Stimulated activated CD4-positive, alpha-beta T cell treated with anti-CD3 and anti-CD28 coated beads, Interleukin-15, amount 100 ng/mL, for 24 hours (primary cell): Measurements from ENCODE around the gene ARHGAP24.
"Not testable (repeated sequence)": the region's sequence is repeated elsewhere in the genome, so short reads cannot be mapped to it uniquely, and the experiment has no call there.

Source experiments
- DNase-seq: peaks from one replicate; pipeline ENCODE4 v3.0.0-alpha.2; 2020

ARHGAP24 gene

GRCh38 chr4:85784348-85784747 lies 309.4 kb downstream of the ARHGAP24 start:
- DNase-seq: no peak

DNA sequence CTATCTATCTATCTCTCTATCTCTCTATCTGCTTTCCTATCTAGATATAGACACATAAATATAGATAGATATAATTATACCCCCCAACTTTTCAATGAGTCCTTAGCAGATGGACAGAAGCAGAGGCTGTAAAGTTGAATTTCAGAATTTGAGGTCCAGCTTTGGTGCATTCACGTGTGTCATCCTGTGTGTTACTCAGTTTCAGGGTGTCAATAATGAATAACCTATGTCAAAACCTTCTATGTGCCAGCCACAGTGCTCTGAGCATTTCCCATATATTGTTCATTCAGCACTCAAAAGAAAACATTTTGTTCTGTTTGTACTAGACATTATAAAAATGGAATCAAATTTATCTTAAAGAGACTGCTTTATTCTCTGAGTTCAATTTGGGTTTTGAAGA lies 310.0 kb downstream of the ARHGAP24 start:
- DNase-seq: no peak

- no peak for DNase-seq
These were observed 312.2 kb downstream of the ARHGAP24 start for GRCh38 chr4:85787133-85787532.

DNA sequence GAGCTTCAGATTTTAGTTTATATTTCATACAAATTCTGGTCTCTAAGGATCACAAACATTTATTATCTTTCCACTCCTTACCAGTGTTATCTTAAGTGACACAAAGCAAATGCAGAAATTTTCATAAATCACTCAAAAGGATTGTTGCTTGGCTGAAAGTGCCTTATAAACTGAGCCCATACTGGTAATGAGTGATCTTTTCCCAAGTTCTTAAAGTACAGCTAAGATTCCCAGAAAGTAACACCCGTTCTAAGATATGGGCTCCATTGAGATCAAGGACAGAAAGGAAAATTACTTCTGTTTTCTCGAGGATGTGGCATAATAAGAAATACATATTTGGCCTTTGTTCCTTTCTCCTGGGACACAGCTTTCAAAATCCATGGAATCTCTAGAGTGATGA lies 313.7 kb downstream of the ARHGAP24 start:
- no peak for DNase-seq

DNA sequence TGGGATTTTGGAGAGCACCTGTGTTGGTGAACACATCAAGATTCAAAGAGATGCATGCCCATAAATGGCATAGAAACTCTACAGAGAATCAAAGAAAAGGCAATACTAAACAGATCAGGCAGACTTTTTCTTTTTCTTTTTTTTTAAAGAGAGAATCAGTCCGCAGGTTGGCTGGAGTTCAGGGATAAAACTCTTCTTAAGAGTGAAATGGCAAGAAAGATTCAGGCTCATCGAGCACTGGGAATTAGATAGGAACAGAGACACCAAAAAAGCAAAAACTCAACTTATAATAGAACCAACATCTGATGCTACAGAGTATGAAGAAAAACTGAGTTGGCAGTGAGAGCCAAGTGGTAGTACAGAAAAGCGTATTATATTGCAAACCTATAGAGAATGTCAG lies 314.3 kb downstream of the ARHGAP24 start:
- DNase-seq: no peak

DNA sequence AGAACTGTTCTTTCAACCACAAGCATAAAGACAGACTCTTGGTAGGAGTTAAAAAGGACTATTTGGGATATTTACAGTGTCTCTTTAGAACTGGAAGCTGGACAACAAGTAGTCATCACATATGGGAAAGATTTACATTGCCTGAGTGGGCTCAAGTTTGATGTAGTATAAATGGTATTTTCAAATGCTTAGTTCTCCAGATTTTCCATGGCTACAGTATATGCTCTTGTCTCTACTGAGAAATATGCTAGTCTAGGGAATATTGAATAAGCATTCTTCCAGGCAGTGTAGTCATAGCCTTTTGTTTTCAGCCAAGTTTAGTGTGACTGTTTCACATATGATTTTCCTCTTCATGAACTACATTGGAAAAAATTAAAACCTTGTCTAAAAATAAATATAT lies 315.6 kb downstream of the ARHGAP24 start:
- DNase-seq: no peak

GRCh38 chr4:85792376-85793232 lies 317.7 kb downstream of the ARHGAP24 start:
- DNase-seq: no peak

GRCh38 chr4:85793233-85793585 lies 318.3 kb downstream of the ARHGAP24 start:
- no peak for DNase-seq

DNA sequence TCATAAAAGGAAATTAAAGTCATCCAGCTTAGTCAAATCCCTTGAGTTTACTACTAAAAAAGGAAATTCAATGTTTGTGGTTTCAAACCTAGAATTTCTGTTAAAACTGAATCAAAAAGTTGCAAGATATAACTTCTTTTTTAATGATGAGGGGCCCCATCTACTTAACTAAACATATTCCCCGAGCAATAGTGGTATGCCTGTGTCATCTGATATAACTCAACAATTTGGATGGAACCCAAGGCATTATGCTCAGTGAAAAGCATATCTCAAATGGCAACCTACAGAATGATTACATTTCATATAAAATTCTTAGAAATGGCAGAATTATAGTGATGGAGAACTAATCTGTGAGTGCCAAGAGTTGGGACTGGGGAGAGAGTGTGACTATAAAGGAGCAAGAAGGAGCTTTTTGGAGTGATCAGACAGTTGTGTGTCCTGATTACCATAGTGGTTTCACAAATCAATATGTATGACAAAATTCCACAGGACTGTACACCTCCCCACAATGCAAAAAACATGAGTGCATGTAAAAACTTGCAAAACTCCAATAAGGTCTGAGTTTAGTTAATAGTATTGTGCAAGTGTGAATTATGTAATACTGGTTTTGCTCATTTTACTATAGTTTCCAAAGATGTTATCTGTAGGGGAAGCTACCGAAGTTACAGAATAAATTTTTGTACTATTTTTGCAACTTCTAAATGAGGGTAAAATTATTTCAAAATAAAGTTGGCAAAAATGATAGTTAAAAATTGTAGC lies 323.2 kb downstream of the ARHGAP24 start:
- DNase-seq: no peak

DNA sequence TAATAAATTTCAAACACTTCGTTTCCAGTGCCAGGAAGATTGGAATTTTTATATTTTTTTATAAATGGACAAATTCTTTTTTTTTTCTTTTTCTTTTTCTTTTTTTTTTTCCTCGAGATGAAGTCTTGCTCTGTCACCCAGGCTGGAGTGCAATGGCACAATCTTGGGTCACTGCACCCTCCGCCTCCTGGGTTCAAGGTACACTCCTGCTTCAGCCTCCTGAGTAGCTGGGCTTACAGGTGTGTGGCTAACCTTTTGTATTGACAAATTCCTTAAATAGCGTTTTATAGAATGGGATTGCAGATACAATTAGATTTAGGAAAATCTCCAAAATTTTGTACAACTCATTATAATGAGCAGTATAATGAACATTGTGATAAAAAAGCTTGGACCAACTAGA lies 328.9 kb downstream of the ARHGAP24 start:
- DNase-seq: no peak

GRCh38 chr4:85805891-85806290 lies 330.9 kb downstream of the ARHGAP24 start:
- no peak for DNase-seq

- no peak for DNase-seq
These were observed 331.4 kb downstream of the ARHGAP24 start for GRCh38 chr4:85806334-85806733.

DNA sequence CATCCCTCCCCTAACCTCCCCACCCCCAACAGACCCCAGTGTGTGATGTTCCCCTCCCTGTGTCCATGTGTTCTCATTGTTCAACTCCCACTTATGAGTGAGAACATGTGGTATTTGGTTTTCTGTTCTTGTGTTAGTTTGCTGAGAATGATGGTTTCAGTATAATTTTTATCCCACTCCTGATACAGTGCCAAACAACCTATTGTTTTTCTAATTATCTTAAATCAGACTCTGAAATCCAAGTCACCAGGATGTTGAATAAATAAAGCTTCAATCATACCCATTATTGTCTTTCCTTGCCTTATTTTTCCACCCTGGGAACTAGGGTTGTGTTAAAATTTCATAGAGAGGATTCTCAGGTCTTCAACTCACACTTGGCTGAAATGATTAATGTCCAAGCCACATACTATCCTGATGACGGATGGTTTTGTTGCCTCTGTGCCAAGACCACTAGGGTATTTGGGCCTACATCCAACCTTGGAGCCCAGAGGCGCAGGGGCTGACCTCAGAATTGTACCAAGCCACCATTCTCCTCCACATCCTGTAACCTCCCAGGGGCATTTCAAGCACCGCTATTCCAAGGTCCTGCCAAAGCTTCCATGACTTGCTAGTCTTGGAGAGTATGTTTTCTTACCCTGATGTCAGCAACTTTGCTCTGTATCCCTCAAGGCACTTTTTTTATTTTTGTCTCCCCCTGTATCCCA lies 332.4 kb downstream of the ARHGAP24 start:
- no peak for DNase-seq

GRCh38 chr4:85808104-85808503 lies 333.2 kb downstream of the ARHGAP24 start:
- no peak for DNase-seq

DNA sequence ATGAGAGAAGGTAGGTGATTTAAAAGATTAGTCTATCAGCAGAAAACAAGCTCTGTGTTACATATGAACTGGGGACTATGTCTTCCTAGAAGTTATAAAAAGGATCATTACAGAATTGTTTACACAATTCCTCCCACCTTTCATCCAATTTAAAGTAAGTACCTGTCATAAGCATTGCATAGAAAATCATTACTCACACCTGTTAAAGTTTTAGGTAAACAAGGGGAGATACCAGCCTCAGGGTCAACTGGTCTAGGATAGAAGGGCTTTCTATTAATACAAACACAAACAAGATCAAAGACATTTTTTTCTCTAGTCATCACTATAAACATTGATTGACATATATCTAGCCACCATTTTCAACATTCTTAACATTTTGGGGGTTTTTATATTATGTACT lies 333.9 kb downstream of the ARHGAP24 start:
- no peak for DNase-seq

- no peak for DNase-seq
These were observed 337.8 kb downstream of the ARHGAP24 start for GRCh38 chr4:85812776-85813175.

GRCh38 chr4:85815796-85816459 lies 341.0 kb downstream of the ARHGAP24 start:
- no peak for DNase-seq

DNA sequence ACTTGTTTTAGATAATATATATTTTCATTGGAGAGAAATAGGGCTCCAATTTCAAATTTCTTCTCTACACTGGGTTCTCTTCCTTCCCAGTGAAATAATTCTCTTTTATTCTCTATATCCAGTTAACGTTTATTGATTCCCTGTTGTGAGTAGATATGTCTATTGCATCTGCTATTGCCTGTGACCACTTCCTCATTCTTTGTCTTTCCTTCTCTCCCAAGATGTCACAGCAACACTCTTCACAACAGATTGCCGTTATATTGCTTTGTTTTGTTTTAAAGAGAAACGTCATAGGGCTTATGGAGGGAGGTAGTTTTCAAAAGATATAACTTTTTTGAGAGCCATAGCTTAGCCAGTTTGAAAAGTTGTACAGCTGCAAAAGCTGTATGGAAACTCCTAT lies 343.8 kb downstream of the ARHGAP24 start:
- no peak for DNase-seq

DNA sequence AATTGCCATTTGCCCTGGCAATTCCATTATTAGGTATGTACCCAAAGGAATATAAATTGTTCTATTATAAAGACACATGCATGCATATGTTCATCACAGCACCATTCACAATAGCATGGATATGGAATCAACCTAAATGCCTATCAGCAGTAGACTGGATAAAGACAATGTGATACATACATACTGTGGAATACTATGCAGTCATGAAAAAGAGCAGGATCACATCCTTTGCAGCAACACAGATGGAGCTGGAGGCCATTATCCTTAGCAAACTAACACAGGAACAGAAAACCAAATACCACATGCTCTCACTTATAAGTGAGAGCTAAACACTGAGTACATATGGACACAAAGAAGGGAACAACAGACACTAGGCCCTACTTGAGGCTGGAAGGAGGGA lies 345.2 kb downstream of the ARHGAP24 start:
- not testable (repeated sequence) for DNase-seq

- no peak for DNase-seq
These were observed 346.9 kb downstream of the ARHGAP24 start for GRCh38 chr4:85821688-85822455.

- DNase-seq: no peak
These were observed 348.3 kb downstream of the ARHGAP24 start for GRCh38 chr4:85823295-85823694.
